ENCODE measurements around the gene SFPQ. TPM values are rescaled to one million over a fixed set of nuclear protein-coding genes. Genes with fewer than 3 reads are reported as not detected.

Gene SFPQ
- total and polyA plus RNA-seq, 2 of the 8 experiments (the other 6 are each of a cell fraction or from before 2014, with no cell fraction given) = 118 to 469 TPM

DNA sequence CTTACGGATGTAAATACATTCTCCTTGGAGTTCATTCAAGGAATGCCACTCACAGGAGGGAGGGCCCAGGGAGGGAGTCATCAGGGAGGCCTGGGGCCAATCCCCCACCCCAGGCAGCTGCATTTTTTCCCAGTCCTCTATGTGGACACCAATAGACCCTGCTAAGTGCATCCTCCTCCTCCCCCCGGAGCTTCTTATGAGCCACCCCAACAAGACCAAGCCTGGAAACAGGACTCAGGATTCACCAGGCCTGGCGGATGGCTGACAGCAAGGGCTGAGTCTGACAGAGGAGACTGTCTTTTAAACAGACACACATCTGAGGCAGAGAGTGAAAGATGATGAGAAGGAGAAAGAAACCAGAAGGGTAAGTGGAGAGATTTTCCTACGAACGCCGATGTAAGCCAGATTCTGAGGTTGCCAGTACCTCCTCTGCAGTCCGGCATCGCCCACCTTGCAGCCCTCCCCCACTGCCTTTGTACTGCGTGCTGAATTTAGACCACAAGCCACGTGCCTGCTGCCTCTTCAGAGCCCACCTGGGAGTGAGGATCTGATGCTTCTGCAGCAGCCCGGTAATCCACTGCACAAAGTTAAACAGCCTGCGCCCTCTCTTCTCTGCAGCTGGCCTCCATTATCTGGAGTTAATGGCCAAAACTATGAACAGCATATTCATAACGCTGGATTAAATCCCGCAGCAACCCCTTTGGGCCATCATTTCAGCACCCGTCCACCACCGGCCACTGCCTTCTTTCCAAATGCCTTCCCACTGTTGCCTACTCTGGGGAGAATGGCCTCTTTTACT lies 17.6 kb upstream of the SFPQ start (continued):
- 0 out of 2 replicates have a peak, but pooled peaks have one; percentile 23 for TF ChIP-seq POLR2AphosphoS5 (IDR thresholded peaks at IDR 0.05; ENCODE audit: low read depth, low read length)
- TF ChIP-seq, protein P1, sequence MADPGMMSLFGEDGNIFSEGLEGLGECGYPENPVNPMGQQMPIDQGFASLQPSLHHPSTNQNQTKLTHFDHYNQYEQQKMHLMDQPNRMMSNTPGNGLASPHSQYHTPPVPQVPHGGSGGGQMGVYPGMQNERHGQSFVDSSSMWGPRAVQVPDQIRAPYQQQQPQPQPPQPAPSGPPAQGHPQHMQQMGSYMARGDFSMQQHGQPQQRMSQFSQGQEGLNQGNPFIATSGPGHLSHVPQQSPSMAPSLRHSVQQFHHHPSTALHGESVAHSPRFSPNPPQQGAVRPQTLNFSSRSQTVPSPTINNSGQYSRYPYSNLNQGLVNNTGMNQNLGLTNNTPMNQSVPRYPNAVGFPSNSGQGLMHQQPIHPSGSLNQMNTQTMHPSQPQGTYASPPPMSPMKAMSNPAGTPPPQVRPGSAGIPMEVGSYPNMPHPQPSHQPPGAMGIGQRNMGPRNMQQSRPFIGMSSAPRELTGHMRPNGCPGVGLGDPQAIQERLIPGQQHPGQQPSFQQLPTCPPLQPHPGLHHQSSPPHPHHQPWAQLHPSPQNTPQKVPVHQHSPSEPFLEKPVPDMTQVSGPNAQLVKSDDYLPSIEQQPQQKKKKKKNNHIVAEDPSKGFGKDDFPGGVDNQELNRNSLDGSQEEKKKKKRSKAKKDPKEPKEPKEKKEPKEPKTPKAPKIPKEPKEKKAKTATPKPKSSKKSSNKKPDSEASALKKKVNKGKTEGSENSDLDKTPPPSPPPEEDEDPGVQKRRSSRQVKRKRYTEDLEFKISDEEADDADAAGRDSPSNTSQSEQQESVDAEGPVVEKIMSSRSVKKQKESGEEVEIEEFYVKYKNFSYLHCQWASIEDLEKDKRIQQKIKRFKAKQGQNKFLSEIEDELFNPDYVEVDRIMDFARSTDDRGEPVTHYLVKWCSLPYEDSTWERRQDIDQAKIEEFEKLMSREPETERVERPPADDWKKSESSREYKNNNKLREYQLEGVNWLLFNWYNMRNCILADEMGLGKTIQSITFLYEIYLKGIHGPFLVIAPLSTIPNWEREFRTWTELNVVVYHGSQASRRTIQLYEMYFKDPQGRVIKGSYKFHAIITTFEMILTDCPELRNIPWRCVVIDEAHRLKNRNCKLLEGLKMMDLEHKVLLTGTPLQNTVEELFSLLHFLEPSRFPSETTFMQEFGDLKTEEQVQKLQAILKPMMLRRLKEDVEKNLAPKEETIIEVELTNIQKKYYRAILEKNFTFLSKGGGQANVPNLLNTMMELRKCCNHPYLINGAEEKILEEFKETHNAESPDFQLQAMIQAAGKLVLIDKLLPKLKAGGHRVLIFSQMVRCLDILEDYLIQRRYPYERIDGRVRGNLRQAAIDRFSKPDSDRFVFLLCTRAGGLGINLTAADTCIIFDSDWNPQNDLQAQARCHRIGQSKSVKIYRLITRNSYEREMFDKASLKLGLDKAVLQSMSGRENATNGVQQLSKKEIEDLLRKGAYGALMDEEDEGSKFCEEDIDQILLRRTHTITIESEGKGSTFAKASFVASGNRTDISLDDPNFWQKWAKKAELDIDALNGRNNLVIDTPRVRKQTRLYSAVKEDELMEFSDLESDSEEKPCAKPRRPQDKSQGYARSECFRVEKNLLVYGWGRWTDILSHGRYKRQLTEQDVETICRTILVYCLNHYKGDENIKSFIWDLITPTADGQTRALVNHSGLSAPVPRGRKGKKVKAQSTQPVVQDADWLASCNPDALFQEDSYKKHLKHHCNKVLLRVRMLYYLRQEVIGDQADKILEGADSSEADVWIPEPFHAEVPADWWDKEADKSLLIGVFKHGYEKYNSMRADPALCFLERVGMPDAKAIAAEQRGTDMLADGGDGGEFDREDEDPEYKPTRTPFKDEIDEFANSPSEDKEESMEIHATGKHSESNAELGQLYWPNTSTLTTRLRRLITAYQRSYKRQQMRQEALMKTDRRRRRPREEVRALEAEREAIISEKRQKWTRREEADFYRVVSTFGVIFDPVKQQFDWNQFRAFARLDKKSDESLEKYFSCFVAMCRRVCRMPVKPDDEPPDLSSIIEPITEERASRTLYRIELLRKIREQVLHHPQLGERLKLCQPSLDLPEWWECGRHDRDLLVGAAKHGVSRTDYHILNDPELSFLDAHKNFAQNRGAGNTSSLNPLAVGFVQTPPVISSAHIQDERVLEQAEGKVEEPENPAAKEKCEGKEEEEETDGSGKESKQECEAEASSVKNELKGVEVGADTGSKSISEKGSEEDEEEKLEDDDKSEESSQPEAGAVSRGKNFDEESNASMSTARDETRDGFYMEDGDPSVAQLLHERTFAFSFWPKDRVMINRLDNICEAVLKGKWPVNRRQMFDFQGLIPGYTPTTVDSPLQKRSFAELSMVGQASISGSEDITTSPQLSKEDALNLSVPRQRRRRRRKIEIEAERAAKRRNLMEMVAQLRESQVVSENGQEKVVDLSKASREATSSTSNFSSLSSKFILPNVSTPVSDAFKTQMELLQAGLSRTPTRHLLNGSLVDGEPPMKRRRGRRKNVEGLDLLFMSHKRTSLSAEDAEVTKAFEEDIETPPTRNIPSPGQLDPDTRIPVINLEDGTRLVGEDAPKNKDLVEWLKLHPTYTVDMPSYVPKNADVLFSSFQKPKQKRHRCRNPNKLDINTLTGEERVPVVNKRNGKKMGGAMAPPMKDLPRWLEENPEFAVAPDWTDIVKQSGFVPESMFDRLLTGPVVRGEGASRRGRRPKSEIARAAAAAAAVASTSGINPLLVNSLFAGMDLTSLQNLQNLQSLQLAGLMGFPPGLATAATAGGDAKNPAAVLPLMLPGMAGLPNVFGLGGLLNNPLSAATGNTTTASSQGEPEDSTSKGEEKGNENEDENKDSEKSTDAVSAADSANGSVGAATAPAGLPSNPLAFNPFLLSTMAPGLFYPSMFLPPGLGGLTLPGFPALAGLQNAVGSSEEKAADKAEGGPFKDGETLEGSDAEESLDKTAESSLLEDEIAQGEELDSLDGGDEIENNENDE (IDR thresholded peaks at IDR 0.05; ENCODE audit: insufficient replicate concordance, low read length) = no peak
- TF ChIP-seq JUND (IDR thresholded peaks at IDR 0.05; ENCODE audit: low read length) = no peak
- TF ChIP-seq EP300 (IDR thresholded peaks at IDR 0.05; ENCODE audit: borderline replicate concordance in 1 of 2, low read depth in 2 of 2, low read length in 2 of 2) = no peak
- TF ChIP-seq RBBP5 (IDR thresholded peaks at IDR 0.05; ENCODE audit: borderline replicate concordance, low read depth, low read length) = peak; percentile 72
- no peak for TF ChIP-seq CHD2 (IDR thresholded peaks at IDR 0.05; ENCODE audit: low read length)
- no peak for TF ChIP-seq HDAC2 (IDR thresholded peaks at IDR 0.05; ENCODE audit: borderline replicate concordance in 1 of 2, low read depth in 2 of 2, low read length in 2 of 2)
- peak; percentile 82 for TF ChIP-seq ASH2L (IDR thresholded peaks at IDR 0.05; ENCODE audit: low read length)
- TF ChIP-seq JUN (IDR thresholded peaks at IDR 0.05; ENCODE audit: low read depth, low read length) = no peak
- TF ChIP-seq GTF2F1 (IDR thresholded peaks at IDR 0.05; ENCODE audit: borderline replicate concordance, low read depth, low read length) = no peak
